Esophagus squamous epithelium (tissue), 5 donors: ENCODE data around the gene EFNA4. TPM values are rescaled to one million over a fixed set of nuclear protein-coding genes. Genes with fewer than 3 reads are reported as not detected.

Source experiments
- DNase-seq: peaks from one replicate; lab custom pipeline; 2025; lab: John Stamatoyannopoulos, UW
- H3K27ac ChIP-seq, 4 donors: fragments of 200-600 bp; sonication (generic); one replicate each; pipeline ENCODE4 v1.5.1; 2016 to 2019; ENCODE audit warnings: mild to moderate bottlenecking in 1 of 4
- H3K27me3 ChIP-seq, 4 donors: fragments of 200-600 bp; sonication (generic); 1 replicate in 3 of 4; 2 replicates in 1 of 4; pipeline versions ENCODE4 v1.5.1 to v1.6.0; 2017 to 2021; ENCODE audit warnings: antibody characterized with exemption in 1 of 4
- H3K36me3 ChIP-seq, 3 donors: fragments of 200-600 bp; sonication (generic); one replicate each; pipeline ENCODE4 v1.5.1; 2016 to 2019
- H3K4me1 ChIP-seq, 3 donors: fragments of 200-600 bp; sonication (generic); one replicate each; pipeline ENCODE4 v1.5.1; 2017 to 2019
- H3K4me3 ChIP-seq, 4 donors: fragments of 200-600 bp; sonication (generic); 1 replicate in 3 of 4; 2 replicates in 1 of 4; pipeline ENCODE4 v1.5.1; 2016 to 2019; ENCODE audit warnings: mild to moderate bottlenecking in 2 of 4, moderate library complexity in 1 of 4
- H3K9me3 ChIP-seq, 3 donors: fragments of 200-600 bp; sonication (generic); one replicate each; pipeline ENCODE4 v1.5.1; 2016 to 2019
- POLR2A ChIP-seq, 4 donors: fragments of 450-650 bp; IDR thresholded peaks; one replicate each; pipeline ENCODE4 v1.6.1; 2017; ENCODE audit warnings: antibody characterized with exemption in 4 of 4, mild to moderate bottlenecking in 4 of 4, moderate library complexity in 3 of 4
- WGBS, 2 donors: methylation state at CpG; one replicate each; pipeline ENCODE4 v1.1.5; 2018; 5-methylcytosine and 5-hydroxymethylcytosine counted together
- intact Hi-C: fragments of 100-400 bp; cut with DNase I; formaldehyde crosslinking; loops from one replicate; pipeline ENCODE4 v1.15.0; 2022
- total RNA-seq, 4 donors: library from RNA; depleted of rRNA; stranded (reverse); fragments of >200 nt; gene quantifications; one replicate each; pipeline ENCODE4 v1.1.0, GENCODE V29; 2016
- TF ChIP-seq, protein P1 (sequence below), 6 experiments: fragments of 450-650 bp in 4 of 6; fragments of 200-600 bp in 2 of 6; sonication (generic) in 2 of 6; IDR thresholded peaks; one replicate each; pipeline ENCODE4 v1.5.1; 2016 to 2019; ENCODE audit warnings: antibody characterized with exemption in 6 of 6, mild to moderate bottlenecking in 4 of 6, moderate library complexity in 4 of 6
- donor health status: DM: yes; HTN: yes; CAD: no.

The EFNA4 gene
- total RNA-seq, 4 donors from 2014 or later: 8.1 to 22.9 (median 12.2) TPM

DNA sequence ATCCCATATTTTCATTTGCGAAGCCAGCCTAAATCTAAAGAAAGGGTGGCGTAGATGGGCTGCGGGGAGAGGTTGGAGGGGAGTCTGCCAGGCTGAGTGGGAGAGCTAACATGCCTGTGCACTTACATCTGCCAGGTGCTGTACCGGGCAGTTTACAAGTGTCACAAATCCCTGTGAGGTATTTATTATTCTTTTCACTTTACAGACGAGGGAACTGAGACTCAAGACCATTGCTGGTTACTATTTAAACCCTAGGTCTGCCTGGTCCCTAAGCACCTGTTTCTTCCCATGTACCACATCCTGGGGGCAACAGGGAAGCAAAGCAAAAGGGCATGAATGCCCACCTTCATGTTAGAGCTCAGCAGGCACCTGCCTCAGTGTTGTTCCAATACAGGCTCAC lies 44.8 kb downstream of the EFNA4 start:
- Histone ChIP-seq H3K4me3 (no peak overlapping the region), H3K27me3 (no peaks in the 10 kb centered on the region), H3K9me3 (no peaks in the 10 kb centered on the region), H3K36me3 (no peaks in the 10 kb centered on the region), H3K27ac (no peak overlapping the region), H3K4me1 (no peaks in the 10 kb centered on the region)
- no peak for DNase-seq
- intact Hi-C loops: no loop called here
- TF ChIP-seq POLR2A (IDR thresholded peaks at IDR 0.05): no peak
- TF ChIP-seq, protein P1, sequence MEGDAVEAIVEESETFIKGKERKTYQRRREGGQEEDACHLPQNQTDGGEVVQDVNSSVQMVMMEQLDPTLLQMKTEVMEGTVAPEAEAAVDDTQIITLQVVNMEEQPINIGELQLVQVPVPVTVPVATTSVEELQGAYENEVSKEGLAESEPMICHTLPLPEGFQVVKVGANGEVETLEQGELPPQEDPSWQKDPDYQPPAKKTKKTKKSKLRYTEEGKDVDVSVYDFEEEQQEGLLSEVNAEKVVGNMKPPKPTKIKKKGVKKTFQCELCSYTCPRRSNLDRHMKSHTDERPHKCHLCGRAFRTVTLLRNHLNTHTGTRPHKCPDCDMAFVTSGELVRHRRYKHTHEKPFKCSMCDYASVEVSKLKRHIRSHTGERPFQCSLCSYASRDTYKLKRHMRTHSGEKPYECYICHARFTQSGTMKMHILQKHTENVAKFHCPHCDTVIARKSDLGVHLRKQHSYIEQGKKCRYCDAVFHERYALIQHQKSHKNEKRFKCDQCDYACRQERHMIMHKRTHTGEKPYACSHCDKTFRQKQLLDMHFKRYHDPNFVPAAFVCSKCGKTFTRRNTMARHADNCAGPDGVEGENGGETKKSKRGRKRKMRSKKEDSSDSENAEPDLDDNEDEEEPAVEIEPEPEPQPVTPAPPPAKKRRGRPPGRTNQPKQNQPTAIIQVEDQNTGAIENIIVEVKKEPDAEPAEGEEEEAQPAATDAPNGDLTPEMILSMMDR (IDR thresholded peaks at IDR 0.05): no peak
- 70 to 79% methylated on average over 5 of the region's 5 CpGs for WGBS, 2 donors

DNA sequence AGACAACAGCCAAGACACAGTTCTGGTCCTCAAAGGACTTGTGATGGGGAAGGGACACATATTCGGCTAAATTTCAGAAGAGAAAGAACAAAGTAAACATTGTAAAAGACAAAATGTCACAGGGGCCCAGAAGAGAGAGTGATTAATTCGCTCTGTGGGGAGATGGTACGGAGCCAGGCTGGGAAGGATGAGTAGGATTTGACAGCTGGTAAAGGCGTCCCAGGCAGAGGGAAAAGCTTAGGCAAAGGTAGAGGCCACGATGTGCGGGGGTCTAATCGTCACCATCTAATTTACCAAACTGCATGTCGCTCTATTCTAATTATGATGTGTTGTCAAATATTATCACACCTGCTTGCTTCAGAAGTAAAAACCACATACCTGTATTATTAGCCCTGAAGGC lies 46.8 kb downstream of the EFNA4 start:
- Histone ChIP-seq H3K36me3 (no peaks in the 10 kb centered on the region), H3K4me1 (no peaks in the 10 kb centered on the region), H3K9me3 (no peaks in the 10 kb centered on the region), H3K27ac (no peak overlapping the region), H3K4me3 (no peak overlapping the region), H3K27me3 (no peaks in the 10 kb centered on the region)
- intact Hi-C loops: no loop called here
- 76 to 77% methylated on average over 8 of the region's 8 CpGs for WGBS, 2 donors
- no peak for DNase-seq
- TF ChIP-seq, protein P1 (IDR thresholded peaks at IDR 0.05): no peak
- TF ChIP-seq POLR2A (IDR thresholded peaks at IDR 0.05): no peak

DNA sequence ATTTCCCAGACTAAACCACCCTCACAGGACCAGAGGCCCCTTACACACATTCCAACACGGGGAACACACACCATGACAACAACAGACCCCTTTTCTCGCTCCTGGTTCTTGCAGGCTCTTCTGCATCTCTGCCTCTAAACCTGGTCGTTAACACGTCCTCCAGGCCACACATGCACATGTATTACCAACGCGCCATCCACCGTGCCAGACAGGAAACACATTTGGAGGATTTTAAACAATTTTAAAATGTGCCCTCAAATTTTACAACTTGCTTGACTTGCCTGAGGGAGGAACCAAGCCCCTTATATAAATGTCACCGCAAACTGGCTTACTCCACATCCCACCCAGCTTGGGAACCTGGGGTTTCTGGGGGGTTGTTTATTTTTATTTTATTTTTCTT lies 47.3 kb downstream of the EFNA4 start:
- intact Hi-C loops: no loop called here

DNA sequence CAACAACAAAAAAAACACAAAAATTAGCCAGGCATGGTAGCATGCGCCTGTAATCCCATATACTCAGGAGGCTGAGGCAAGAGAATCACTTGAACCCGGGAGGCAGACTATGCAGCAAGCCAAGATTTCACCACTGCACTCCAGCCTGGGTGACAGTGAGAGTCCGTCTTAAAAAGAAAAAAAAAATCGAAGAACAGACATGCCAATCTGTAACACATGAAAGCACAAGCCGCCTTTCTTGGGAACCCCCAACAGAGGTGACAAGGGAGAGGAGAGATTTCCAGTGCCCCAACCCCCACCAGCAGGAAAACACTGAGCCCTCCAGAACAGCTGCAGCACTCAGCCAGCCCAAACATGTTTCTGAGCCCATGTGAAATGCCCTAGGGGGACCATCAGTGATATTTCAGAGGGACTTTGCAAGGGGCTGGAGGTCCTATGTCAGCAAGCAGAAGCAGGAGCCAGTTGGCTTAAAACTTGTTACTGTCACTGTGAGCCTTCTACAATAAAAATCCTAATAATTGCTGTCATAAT lies 50.0 kb downstream of the EFNA4 start:
- Histone ChIP-seq H3K4me3 (no peak overlapping the region), H3K36me3 (no peaks in the 10 kb centered on the region), H3K9me3 (no peaks in the 10 kb centered on the region), H3K27me3 (no peaks in the 10 kb centered on the region), H3K27ac (no peak overlapping the region), H3K4me1 (no peaks in the 10 kb centered on the region)
- 41 to 55% methylated on average over 5 of the region's 5 CpGs for WGBS, 2 donors
- intact Hi-C loops: no loop called here
- TF ChIP-seq, protein P1 (IDR thresholded peaks at IDR 0.05): no peak
- TF ChIP-seq POLR2A (IDR thresholded peaks at IDR 0.05): no peak
- DNase-seq: no peak

More for the DNA sequence above, 47.3 kb downstream of the EFNA4 start:
- H3K4me1 ChIP-seq: no peaks in the 10 kb centered on the region
- no peaks in the 10 kb centered on the region for H3K36me3 ChIP-seq
- no peak overlapping the region for H3K4me3 ChIP-seq
- H3K27ac ChIP-seq: no peak overlapping the region
- no peak for DNase-seq
- no peak for TF ChIP-seq POLR2A (IDR thresholded peaks at IDR 0.05)
- TF ChIP-seq, protein P1 (IDR thresholded peaks at IDR 0.05): no peak
- WGBS, 2 donors: 71 to 84% methylated on average over 8 of the region's 8 CpGs
- H3K27me3 ChIP-seq: no peaks in the 10 kb centered on the region
- H3K9me3 ChIP-seq: no peaks in the 10 kb centered on the region

DNA sequence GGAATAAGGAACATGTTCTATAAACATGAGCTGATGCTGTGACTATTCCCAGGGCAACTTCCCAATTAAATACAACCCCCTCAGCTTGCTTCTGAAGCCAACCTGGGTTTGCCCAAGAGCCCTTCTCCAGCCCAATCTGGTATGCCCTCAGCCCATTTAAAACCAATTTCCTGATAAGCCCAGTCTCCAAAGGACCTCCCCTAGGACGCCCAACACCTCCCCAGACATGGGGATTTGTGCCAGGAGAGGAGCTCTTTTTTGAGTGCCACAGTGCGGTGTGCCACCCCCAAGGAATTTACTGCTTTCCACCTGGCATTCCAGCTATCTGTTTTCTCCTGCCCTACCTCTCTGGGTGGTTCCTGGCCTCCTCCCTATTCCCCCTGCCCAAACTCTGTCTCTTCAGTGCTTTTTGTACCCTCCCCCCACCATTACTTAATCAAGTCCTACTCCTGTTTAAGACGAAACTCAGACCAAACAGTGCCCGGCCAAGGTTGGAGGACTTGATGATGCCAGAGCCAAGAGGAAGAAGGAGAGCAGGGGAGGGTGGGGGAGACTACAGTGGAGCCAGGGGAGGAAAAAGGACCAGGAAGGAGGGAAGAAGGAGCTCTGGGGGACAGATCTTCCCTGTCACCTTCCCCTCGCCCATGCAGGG lies 52.7 kb downstream of the EFNA4 start:
- no peak for TF ChIP-seq POLR2A (IDR thresholded peaks at IDR 0.05)
- TF ChIP-seq, protein P1 (IDR thresholded peaks at IDR 0.05): no peak
- DNase-seq: no peak
- intact Hi-C loops: no loop called here

More for the DNA sequence above, 52.7 kb downstream of the EFNA4 start:
- Histone ChIP-seq H3K4me1 (peaks cover 0 to 17% (median 8%) of the 10 kb centered on the region in 3 donors), H3K36me3 (no peaks in the 10 kb centered on the region), H3K4me3 (no peak overlapping the region), H3K9me3 (no peaks in the 10 kb centered on the region), H3K27me3 (no peaks in the 10 kb centered on the region), H3K27ac (no peak overlapping the region)
- WGBS, 2 donors: 62 to 74% methylated on average over 4 of the region's 5 CpGs
